Measurements from ENCODE around the gene STRA8.
A peak's percentile ranks its signal among the peaks of the same experiment; 100 is the strongest.
"Not testable (repeated sequence)": the region's sequence is repeated elsewhere in the genome, so short reads cannot be mapped to it uniquely, and the experiment has no call there.

STRA8 gene

GRCh38 chr7:135204341-135204749 is 29.3 kb upstream of the STRA8 start:
- DNase-seq (ENCODE audit: low read depth, low spot score) = no peak
- peak overlapping the region; percentile 68 for H3K27ac ChIP-seq

GRCh38 chr7:135204876-135205275 is 28.8 kb upstream of the STRA8 start:
- peak overlapping the region; percentile 68 for H3K27ac ChIP-seq
- DNase-seq (ENCODE audit: low read depth, low spot score) = peak; percentile 41

GRCh38 chr7:135205850-135206249 is 27.8 kb upstream of the STRA8 start:
- H3K27ac ChIP-seq = peak overlapping the region; percentile 68

GRCh38 chr7:135206941-135207391 is 26.7 kb upstream of the STRA8 start:
- no peak overlapping the region for H3K27ac ChIP-seq

More at GRCh38 chr7:135205850-135206249, 27.8 kb upstream of the STRA8 start:
- DNase-seq (ENCODE audit: low read depth, low spot score) = no peak

GRCh38 chr7:135207406-135208101 is 26.1 kb upstream of the STRA8 start:
- DNase-seq (ENCODE audit: low read depth, low spot score) = no peak
- H3K27ac ChIP-seq = no peak overlapping the region

More at GRCh38 chr7:135206941-135207391, 26.7 kb upstream of the STRA8 start:
- no peak for DNase-seq (ENCODE audit: low read depth, low spot score)

GRCh38 chr7:135208102-135208793 is 25.4 kb upstream of the STRA8 start:
- DNase-seq (ENCODE audit: low read depth, low spot score) = no peak
- no peak overlapping the region for H3K27ac ChIP-seq

- no peak overlapping the region for H3K27ac ChIP-seq
- DNase-seq (ENCODE audit: low read depth, low spot score) = no peak
Observed at GRCh38 chr7:135209225-135209834, 24.3 kb upstream of the STRA8 start.

GRCh38 chr7:135210888-135211178 is 22.8 kb upstream of the STRA8 start:
- H3K27ac ChIP-seq = peak overlapping the region; percentile 67
- DNase-seq (ENCODE audit: low read depth, low spot score) = no peak

- peak within 1 kb of the TSS; percentile 67 for H3K27ac ChIP-seq
- peak; percentile 37 for DNase-seq (ENCODE audit: low read depth, low spot score)
Observed at GRCh38 chr7:135211179-135211945, 22.3 kb upstream of the STRA8 start, which contains the start of gene WDR91. Gene WDR91, minus strand, starts transcription at chr7:135211526. Its CDS starts 24 bp downstream, at chr7:135211502.

GRCh38 chr7:135211946-135212685 is 21.5 kb upstream of the STRA8 start:
- H3K27ac ChIP-seq = peak overlapping the region; percentile 67
- DNase-seq (ENCODE audit: low read depth, low spot score) = not testable (repeated sequence)

- peak; percentile 20 for DNase-seq (ENCODE audit: low read depth, low spot score)
- H3K27ac ChIP-seq = peak overlapping the region; percentile 23
Observed at GRCh38 chr7:135213831-135214230, 19.8 kb upstream of the STRA8 start.

GRCh38 chr7:135215180-135215579 is 18.5 kb upstream of the STRA8 start:
- no peak overlapping the region for H3K27ac ChIP-seq
- DNase-seq (ENCODE audit: low read depth, low spot score) = no peak

- no peak for DNase-seq (ENCODE audit: low read depth, low spot score)
- no peak overlapping the region for H3K27ac ChIP-seq
Observed at GRCh38 chr7:135215698-135216097, 17.9 kb upstream of the STRA8 start.

GRCh38 chr7:135217645-135218509 is 15.8 kb upstream of the STRA8 start:
- no peak for DNase-seq (ENCODE audit: low read depth, low spot score)
- no peak overlapping the region for H3K27ac ChIP-seq

- no peak for DNase-seq (ENCODE audit: low read depth, low spot score)
- H3K27ac ChIP-seq = no peak overlapping the region
Observed at GRCh38 chr7:135224027-135224426, 9.6 kb upstream of the STRA8 start.

- no peak for DNase-seq (ENCODE audit: low read depth, low spot score)
- no peak overlapping the region for H3K27ac ChIP-seq
Observed at GRCh38 chr7:135231686-135232085, 2.0 kb upstream of the STRA8 start.

- DNase-seq (ENCODE audit: low read depth, low spot score) = no peak
- no peak overlapping the region for H3K27ac ChIP-seq
Observed at GRCh38 chr7:135232087-135232486, 1.6 kb upstream of the STRA8 start.

GRCh38 chr7:135232720-135233119 is 918 bp upstream of the STRA8 start:
- no peak for DNase-seq (ENCODE audit: low read depth, low spot score)
- no peak overlapping the region for H3K27ac ChIP-seq

- DNase-seq (ENCODE audit: low read depth, low spot score); H3K27ac ChIP-seq: not testable (repeated sequence)
Observed at GRCh38 chr7:135234095-135234494, 457 bp downstream of the STRA8 start.

Data from epithelial cell of prostate (primary cell).